ENCODE data around the gene ESRRG.

ESRRG gene

DNA sequence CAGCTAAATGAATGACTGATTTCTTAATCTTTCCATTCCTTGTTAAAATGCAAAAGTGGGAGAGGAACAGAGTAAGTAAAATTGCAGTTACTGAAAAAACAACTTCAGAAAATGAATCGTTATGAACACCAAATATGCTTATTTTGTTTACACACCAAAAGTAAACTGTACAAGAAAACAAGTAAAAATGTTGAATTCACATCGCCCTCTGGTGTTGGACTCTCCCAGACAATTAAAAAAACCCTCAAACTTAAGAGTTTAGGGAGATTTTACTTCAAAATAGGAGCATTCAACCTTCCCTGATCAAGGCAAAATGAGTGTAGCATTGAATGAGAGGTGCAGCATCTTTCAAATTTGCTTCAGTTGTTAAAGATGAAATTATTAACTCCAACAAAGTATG, 19.4 kb upstream of the ESRRG start:
- ATAC-seq = peak; percentile 51; the same call in 2 of the 3 replicates
- TF ChIP-seq ZNF565 (CRISPR knock-in tag; conservative IDR thresholded peaks at IDR 0.05; ENCODE audit: low read depth) (no peak), GLIS3 (CRISPR knock-in tag; IDR thresholded peaks at IDR 0.05) (no peak), ZC3H10 (CRISPR knock-in tag; IDR thresholded peaks at IDR 0.05) (no peak)

DNA sequence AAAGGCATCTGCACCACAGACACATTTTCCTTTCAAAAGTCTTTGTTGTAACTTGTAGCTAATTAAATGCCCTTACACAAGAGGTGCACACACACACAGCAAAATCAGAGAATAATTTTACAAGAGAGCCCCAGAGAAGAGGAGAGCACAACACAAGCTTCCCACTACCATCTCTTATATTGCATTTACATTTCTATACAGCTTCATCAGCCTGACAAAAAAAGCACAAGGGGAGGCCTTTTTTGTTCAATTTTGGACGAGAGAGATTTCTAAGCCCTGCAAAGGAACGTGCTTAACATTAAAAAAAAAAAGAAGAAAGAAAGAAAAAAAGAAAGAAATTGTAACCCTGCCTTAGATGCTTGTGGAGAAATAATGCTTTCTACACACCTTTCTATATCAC, 17.1 kb upstream of the ESRRG start:
- TF ChIP-seq ISL1 (CRISPR knock-in tag; IDR thresholded peaks at IDR 0.05) (no peak), GLIS3 (CRISPR knock-in tag; IDR thresholded peaks at IDR 0.05) (no peak), TCF4 (CRISPR knock-in tag; IDR thresholded peaks at IDR 0.05; ENCODE audit: borderline replicate concordance) (no peak), ZFP30 (CRISPR knock-in tag; IDR thresholded peaks at IDR 0.05) (no peak), CSDC2 (CRISPR knock-in tag; IDR thresholded peaks at IDR 0.05) (no peak), OSR1 (CRISPR knock-in tag; IDR thresholded peaks at IDR 0.05) (no peak), ARNTL (CRISPR knock-in tag; IDR thresholded peaks at IDR 0.05; ENCODE audit: borderline replicate concordance, low read depth) (no peak), ZFP3 (CRISPR knock-in tag; IDR thresholded peaks at IDR 0.05) (no peak), SNAI2 (CRISPR knock-in tag; IDR thresholded peaks at IDR 0.05) (no peak), ZNF8 (CRISPR knock-in tag; IDR thresholded peaks at IDR 0.05) (no peak), BACH2 (CRISPR knock-in tag; IDR thresholded peaks at IDR 0.05; ENCODE audit: borderline replicate concordance) (no peak), RARB (CRISPR knock-in tag; IDR thresholded peaks at IDR 0.05) (no peak), PPARA (CRISPR knock-in tag; IDR thresholded peaks at IDR 0.05; ENCODE audit: borderline replicate concordance) (no peak), ZNF70 (CRISPR knock-in tag; IDR thresholded peaks at IDR 0.05) (no peak), ZNF565 (CRISPR knock-in tag; conservative IDR thresholded peaks at IDR 0.05; ENCODE audit: low read depth) (no peak)
- TF ChIP-seq, protein P1, sequence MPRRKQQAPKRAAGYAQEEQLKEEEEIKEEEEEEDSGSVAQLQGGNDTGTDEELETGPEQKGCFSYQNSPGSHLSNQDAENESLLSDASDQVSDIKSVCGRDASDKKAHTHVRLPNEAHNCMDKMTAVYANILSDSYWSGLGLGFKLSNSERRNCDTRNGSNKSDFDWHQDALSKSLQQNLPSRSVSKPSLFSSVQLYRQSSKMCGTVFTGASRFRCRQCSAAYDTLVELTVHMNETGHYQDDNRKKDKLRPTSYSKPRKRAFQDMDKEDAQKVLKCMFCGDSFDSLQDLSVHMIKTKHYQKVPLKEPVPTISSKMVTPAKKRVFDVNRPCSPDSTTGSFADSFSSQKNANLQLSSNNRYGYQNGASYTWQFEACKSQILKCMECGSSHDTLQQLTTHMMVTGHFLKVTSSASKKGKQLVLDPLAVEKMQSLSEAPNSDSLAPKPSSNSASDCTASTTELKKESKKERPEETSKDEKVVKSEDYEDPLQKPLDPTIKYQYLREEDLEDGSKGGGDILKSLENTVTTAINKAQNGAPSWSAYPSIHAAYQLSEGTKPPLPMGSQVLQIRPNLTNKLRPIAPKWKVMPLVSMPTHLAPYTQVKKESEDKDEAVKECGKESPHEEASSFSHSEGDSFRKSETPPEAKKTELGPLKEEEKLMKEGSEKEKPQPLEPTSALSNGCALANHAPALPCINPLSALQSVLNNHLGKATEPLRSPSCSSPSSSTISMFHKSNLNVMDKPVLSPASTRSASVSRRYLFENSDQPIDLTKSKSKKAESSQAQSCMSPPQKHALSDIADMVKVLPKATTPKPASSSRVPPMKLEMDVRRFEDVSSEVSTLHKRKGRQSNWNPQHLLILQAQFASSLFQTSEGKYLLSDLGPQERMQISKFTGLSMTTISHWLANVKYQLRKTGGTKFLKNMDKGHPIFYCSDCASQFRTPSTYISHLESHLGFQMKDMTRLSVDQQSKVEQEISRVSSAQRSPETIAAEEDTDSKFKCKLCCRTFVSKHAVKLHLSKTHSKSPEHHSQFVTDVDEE (CRISPR knock-in tag; IDR thresholded peaks at IDR 0.05) = no peak
- TF ChIP-seq, protein P2, sequence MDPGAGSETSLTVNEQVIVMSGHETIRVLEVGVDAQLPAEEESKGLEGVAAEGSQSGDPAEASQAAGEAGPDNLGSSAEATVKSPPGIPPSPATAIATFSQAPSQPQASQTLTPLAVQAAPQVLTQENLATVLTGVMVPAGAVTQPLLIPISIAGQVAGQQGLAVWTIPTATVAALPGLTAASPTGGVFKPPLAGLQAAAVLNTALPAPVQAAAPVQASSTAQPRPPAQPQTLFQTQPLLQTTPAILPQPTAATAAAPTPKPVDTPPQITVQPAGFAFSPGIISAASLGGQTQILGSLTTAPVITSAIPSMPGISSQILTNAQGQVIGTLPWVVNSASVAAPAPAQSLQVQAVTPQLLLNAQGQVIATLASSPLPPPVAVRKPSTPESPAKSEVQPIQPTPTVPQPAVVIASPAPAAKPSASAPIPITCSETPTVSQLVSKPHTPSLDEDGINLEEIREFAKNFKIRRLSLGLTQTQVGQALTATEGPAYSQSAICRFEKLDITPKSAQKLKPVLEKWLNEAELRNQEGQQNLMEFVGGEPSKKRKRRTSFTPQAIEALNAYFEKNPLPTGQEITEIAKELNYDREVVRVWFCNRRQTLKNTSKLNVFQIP (CRISPR knock-in tag; IDR thresholded peaks at IDR 0.05; ENCODE audit: borderline replicate concordance, low read depth) = no peak
- TF ChIP-seq, protein P3, sequence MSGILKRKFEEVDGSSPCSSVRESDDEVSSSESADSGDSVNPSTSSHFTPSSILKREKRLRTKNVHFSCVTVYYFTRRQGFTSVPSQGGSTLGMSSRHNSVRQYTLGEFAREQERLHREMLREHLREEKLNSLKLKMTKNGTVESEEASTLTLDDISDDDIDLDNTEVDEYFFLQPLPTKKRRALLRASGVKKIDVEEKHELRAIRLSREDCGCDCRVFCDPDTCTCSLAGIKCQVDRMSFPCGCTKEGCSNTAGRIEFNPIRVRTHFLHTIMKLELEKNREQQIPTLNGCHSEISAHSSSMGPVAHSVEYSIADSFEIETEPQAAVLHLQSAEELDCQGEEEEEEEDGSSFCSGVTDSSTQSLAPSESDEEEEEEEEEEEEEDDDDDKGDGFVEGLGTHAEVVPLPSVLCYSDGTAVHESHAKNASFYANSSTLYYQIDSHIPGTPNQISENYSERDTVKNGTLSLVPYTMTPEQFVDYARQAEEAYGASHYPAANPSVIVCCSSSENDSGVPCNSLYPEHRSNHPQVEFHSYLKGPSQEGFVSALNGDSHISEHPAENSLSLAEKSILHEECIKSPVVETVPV (CRISPR knock-in tag; IDR thresholded peaks at IDR 0.05) = no peak
- TF ChIP-seq, protein P4, sequence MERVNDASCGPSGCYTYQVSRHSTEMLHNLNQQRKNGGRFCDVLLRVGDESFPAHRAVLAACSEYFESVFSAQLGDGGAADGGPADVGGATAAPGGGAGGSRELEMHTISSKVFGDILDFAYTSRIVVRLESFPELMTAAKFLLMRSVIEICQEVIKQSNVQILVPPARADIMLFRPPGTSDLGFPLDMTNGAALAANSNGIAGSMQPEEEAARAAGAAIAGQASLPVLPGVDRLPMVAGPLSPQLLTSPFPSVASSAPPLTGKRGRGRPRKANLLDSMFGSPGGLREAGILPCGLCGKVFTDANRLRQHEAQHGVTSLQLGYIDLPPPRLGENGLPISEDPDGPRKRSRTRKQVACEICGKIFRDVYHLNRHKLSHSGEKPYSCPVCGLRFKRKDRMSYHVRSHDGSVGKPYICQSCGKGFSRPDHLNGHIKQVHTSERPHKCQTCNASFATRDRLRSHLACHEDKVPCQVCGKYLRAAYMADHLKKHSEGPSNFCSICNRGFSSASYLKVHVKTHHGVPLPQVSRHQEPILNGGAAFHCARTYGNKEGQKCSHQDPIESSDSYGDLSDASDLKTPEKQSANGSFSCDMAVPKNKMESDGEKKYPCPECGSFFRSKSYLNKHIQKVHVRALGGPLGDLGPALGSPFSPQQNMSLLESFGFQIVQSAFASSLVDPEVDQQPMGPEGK (CRISPR knock-in tag; IDR thresholded peaks at IDR 0.05; ENCODE audit: borderline replicate concordance) = no peak
- TF ChIP-seq, protein P5, sequence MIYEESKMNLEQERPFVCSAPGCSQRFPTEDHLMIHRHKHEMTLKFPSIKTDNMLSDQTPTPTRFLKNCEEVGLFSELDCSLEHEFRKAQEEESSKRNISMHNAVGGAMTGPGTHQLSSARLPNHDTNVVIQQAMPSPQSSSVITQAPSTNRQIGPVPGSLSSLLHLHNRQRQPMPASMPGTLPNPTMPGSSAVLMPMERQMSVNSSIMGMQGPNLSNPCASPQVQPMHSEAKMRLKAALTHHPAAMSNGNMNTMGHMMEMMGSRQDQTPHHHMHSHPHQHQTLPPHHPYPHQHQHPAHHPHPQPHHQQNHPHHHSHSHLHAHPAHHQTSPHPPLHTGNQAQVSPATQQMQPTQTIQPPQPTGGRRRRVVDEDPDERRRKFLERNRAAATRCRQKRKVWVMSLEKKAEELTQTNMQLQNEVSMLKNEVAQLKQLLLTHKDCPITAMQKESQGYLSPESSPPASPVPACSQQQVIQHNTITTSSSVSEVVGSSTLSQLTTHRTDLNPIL (CRISPR knock-in tag; IDR thresholded peaks at IDR 0.05; ENCODE audit: low read depth) = no peak
- no peak for ATAC-seq

DNA sequence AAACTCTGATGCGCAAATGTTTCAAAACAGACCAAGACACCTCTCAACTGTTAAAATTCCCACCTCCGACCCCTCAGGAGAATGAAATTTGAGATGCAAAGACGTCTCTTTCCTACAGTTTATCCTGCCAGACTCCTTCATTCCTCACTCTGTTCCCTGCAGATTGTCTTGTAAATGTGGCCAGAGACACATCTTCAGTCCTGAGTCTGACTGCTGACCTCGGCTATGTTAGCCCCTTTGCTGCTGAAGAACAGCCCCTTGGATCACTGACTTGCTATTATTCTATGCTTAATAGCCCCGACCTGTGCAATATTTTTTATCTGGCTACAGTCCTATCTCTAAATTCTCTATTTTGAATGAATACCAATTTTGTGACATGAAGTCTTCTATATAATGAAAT, 16.6 kb upstream of the ESRRG start:
- ATAC-seq = no peak
- TF ChIP-seq ZC3H10 (CRISPR knock-in tag; IDR thresholded peaks at IDR 0.05) = no peak
- TF ChIP-seq ESRRG (CRISPR knock-in tag; IDR thresholded peaks at IDR 0.05) = no peak
- TF ChIP-seq, protein P2 (CRISPR knock-in tag; IDR thresholded peaks at IDR 0.05; ENCODE audit: borderline replicate concordance, low read depth) = no peak
- TF ChIP-seq ZNF70 (CRISPR knock-in tag; IDR thresholded peaks at IDR 0.05) = no peak
- TF ChIP-seq, protein P3 (CRISPR knock-in tag; IDR thresholded peaks at IDR 0.05) = no peak
- TF ChIP-seq TOX (CRISPR knock-in tag; IDR thresholded peaks at IDR 0.05; ENCODE audit: borderline replicate concordance) = no peak
- TF ChIP-seq ZFP3 (CRISPR knock-in tag; IDR thresholded peaks at IDR 0.05) = no peak
- no peak for TF ChIP-seq TCF4 (CRISPR knock-in tag; IDR thresholded peaks at IDR 0.05; ENCODE audit: borderline replicate concordance)
- no peak for TF ChIP-seq SNAI2 (CRISPR knock-in tag; IDR thresholded peaks at IDR 0.05)
- no peak for TF ChIP-seq ZNF8 (CRISPR knock-in tag; IDR thresholded peaks at IDR 0.05)
- TF ChIP-seq, protein P5 (CRISPR knock-in tag; IDR thresholded peaks at IDR 0.05; ENCODE audit: low read depth) = no peak

Measured in SK-N-SH treated with all-trans-retinoic acid at 6 μM for 48 hours (cell line).